MCF 10A (cell line): ENCODE data around the gene LYSMD2. TPM values are rescaled to one million over a fixed set of nuclear protein-coding genes. Genes with fewer than 3 reads are reported as not detected.

Source experiments
- BruUV-seq: library from RNA; stranded (reverse); fragments of 400-500 nt; replicated peaks from 2 replicates; lab custom pipeline; 2021; lab: Mats Ljungman, UMichigan
- CTCF ChIA-PET: fragments of 300-600 bp; sonication (Branson Sonifier 250); formaldehyde crosslinking; extraction: SDS; loops from one replicate; lab custom pipeline; 2021; ENCODE audit warnings: antibody characterized with exemption, inconsistent platforms; lab: Yijun Ruan, JAX
- POLR2A ChIA-PET: fragments of 300-600, 350-650 bp; sonication (Branson Sonifier 250); formaldehyde crosslinking; extraction: SDS; loops from one replicate; lab custom pipeline; 2020; ENCODE audit warnings: antibody characterized with exemption, inconsistent platforms; lab: Yijun Ruan, JAX
- DNase-seq: peaks from one replicate; pipeline ENCODE4 v3.0.0-alpha.2; 2018; ENCODE audit not compliant: unreplicated experiment
- H3K27ac Mint-ChIP-seq: one replicate; pipeline ENCODE4 v1.8.0; 2022; ENCODE audit warnings: mild to moderate bottlenecking, low read depth, mixed read lengths; ENCODE audit not compliant: unreplicated experiment
- H3K27me3 Mint-ChIP-seq: one replicate; pipeline ENCODE4 v1.8.0; 2022; ENCODE audit warnings: mixed read lengths; ENCODE audit not compliant: insufficient read depth, unreplicated experiment
- H3K36me3 Mint-ChIP-seq: one replicate; pipeline ENCODE4 v1.8.0; 2022; ENCODE audit warnings: mild to moderate bottlenecking, moderate library complexity, mixed read lengths; ENCODE audit not compliant: insufficient read depth, unreplicated experiment
- H3K4me1 Mint-ChIP-seq: one replicate; pipeline ENCODE4 v1.8.0; 2022; ENCODE audit warnings: mixed read lengths; ENCODE audit not compliant: insufficient read depth, unreplicated experiment
- H3K4me3 Mint-ChIP-seq: one replicate; pipeline ENCODE4 v1.8.0; 2022; ENCODE audit warnings: mild to moderate bottlenecking, moderate library complexity, mixed read lengths; ENCODE audit not compliant: unreplicated experiment
- H3K9me3 Mint-ChIP-seq: one replicate; pipeline ENCODE4 v1.8.0; 2022; ENCODE audit warnings: mixed read lengths; ENCODE audit not compliant: unreplicated experiment
- intact Hi-C: fragments of 100-400 bp; cut with micrococcal nuclease; formaldehyde crosslinking; loops from 2 replicates; pipeline ENCODE4 v1.14.1; 2022
- total RNA-seq: library from RNA; stranded (reverse); gene quantifications from 2 replicates; pipeline ENCODE4 v1.2.3, GENCODE V29; 2022
- TF ChIP-seq, protein P1 (sequence below): fragments of 200-600 bp; IDR thresholded peaks from one replicate; pipeline ENCODE4 v1.8.0; 2022; ENCODE audit warnings: antibody characterized with exemption, mild to moderate bottlenecking; ENCODE audit not compliant: unreplicated experiment

The LYSMD2 gene
- total RNA-seq, 1 experiment from 2014 or later: 14.3 TPM

DNA sequence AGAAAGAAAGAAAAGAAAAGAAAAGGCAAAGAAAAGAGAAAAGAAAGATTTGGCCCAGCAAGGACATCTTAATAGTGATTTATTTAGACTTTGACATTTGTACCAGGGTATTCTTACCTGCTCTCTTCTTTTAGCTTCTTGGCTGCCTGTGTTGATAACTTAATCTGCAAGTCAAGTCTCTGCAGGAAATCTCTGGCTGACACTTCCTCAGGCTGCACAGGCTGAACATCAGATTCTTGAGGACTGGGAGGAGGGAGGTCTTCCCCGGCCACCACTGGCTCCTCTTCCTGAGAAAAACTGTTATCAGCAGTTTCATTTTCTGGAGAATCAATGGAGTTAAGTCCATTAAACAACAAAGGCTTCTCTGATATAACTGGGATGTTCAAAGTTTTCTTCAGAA lies 12.8 kb downstream of the LYSMD2 start:
- Mint-ChIP-seq H3K27me3 (no peaks in the 10 kb centered on the region), H3K27ac (no peak overlapping the region)
- POLR2A ChIA-PET: interaction anchor here (1.3 to 4.2 kb wide), 2 partner anchors 13 to 34 kb away, joined by 5 to 40 read pairs; partner anchors contain the start of gene LYSMD2

DNA sequence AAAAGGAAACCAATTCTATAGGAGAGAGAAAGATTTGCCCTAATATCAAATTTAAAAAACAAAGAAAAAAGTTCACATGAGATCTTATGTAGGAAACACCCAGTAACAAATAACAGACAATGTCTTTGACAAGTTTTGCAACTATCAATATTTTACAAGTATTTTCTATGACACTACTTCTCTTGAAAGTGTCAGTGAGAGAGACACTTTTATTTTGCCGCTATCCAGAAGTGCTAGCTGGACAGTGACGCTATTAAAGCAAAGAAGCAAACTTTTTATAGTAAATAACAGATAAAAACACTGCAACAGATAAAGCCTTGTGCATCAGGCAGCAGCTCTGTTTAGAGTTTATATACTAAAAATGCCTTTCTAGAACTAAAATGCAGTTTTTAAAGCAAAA lies 13.3 kb downstream of the LYSMD2 start:
- no TSS peak for BruUV-seq
- Mint-ChIP-seq H3K4me3 (no peak overlapping the region), H3K27me3 (no peaks in the 10 kb centered on the region), H3K36me3 (peaks cover 17% of the 10 kb centered on the region), H3K9me3 (no peaks in the 10 kb centered on the region), H3K27ac (no peak overlapping the region), H3K4me1 (peaks cover 22% of the 10 kb centered on the region)
- POLR2A ChIA-PET: interaction anchor here (1.3 to 4.2 kb wide), 2 partner anchors 13 to 34 kb away, joined by 5 to 40 read pairs; partner anchors contain the start of gene LYSMD2
- TF ChIP-seq, protein P1, sequence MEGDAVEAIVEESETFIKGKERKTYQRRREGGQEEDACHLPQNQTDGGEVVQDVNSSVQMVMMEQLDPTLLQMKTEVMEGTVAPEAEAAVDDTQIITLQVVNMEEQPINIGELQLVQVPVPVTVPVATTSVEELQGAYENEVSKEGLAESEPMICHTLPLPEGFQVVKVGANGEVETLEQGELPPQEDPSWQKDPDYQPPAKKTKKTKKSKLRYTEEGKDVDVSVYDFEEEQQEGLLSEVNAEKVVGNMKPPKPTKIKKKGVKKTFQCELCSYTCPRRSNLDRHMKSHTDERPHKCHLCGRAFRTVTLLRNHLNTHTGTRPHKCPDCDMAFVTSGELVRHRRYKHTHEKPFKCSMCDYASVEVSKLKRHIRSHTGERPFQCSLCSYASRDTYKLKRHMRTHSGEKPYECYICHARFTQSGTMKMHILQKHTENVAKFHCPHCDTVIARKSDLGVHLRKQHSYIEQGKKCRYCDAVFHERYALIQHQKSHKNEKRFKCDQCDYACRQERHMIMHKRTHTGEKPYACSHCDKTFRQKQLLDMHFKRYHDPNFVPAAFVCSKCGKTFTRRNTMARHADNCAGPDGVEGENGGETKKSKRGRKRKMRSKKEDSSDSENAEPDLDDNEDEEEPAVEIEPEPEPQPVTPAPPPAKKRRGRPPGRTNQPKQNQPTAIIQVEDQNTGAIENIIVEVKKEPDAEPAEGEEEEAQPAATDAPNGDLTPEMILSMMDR: no peak
- CTCF ChIA-PET: no interaction called here
- intact Hi-C loops: no loop called here
- DNase-seq: no peak

More for the DNA sequence above, 12.8 kb downstream of the LYSMD2 start:
- Mint-ChIP-seq H3K9me3 (no peaks in the 10 kb centered on the region), H3K4me1 (peaks cover 22% of the 10 kb centered on the region), H3K4me3 (no peak overlapping the region), H3K36me3 (peaks cover 15% of the 10 kb centered on the region)
- CTCF ChIA-PET: no interaction called here
- BruUV-seq: no TSS peak
- no peak for DNase-seq
- TF ChIP-seq, protein P1: no peak
- intact Hi-C loops: loop anchor here (5.0 kb wide), 1 partner anchor 72 kb away; no protein-coding TSS in a partner anchor

DNA sequence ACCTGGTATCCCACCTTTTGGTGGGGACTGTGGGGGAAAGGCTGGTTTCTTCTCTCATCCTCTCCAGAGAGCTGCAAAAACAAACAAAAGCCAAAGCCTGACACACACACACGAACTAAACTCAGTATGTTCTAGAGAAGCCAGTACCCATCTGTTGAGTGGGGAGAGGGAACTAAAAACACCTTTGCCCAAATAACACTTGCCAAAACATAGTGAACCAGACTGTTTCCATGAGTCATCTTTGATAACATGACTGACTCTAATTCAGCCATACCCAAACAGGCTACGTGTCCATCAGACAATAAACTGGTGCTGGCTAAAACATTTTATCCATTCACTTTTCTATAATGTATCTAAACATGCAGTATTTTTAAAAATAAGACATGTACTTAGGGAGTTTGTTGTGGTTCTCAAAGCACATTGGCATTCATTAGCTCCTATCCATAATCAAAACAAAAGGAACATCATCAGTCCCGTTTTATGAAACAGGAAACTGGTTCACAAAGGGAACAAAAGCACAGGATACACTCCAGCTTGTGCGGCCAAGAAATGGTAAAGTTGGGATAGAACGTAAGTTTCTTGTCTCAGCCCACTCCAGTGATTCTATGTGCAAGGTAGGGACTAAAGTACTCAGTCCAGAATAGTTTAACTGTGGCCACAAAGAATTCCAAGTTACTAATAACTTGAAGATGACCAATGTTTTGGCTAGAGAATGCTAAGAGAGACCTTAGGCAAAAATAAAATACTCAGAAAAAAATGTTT lies 16.1 kb downstream of the LYSMD2 start:
- Mint-ChIP-seq H3K36me3 (peaks cover 17% of the 10 kb centered on the region), H3K27me3 (no peaks in the 10 kb centered on the region), H3K4me1 (peaks cover 10% of the 10 kb centered on the region), H3K4me3 (no peak overlapping the region), H3K27ac (no peak overlapping the region), H3K9me3 (no peaks in the 10 kb centered on the region)
- no peak for DNase-seq
- POLR2A ChIA-PET: interaction anchor here (1.7 kb wide), 1 partner anchor 55 kb away, joined by 4 read pairs; no protein-coding TSS in a partner anchor
- intact Hi-C loops: no loop called here
- CTCF ChIA-PET: interaction anchor here (0.6 to 1.0 kb wide), 4 partner anchors 11 to 167 kb away, joined by 3 read pairs; no protein-coding TSS in a partner anchor
- TF ChIP-seq, protein P1: no peak
- BruUV-seq: no TSS peak
